Colonic mucosa (tissue), 4 donors: ENCODE data around the gene GLIPR1L1. TPM values are rescaled to one million over a fixed set of nuclear protein-coding genes. Genes with fewer than 3 reads are reported as not detected.
A peak's percentile ranks its signal among the peaks of the same experiment; 100 is the strongest.
"Not testable (repeated sequence)": the region's sequence is repeated elsewhere in the genome, so short reads cannot be mapped to it uniquely, and the experiment has no call there.

Experiments
- DNase-seq: peaks from one replicate; pipeline ENCODE4 v3.0.0-alpha.2; 2020
- H3K27ac ChIP-seq: fragments of 200-600 bp; one replicate; pipeline ENCODE4 v1.8.0; 2021
- H3K27me3 ChIP-seq: fragments of 200-600 bp; one replicate; pipeline ENCODE4 v1.8.0; 2021
- H3K36me3 ChIP-seq: fragments of 200-600 bp; one replicate; pipeline ENCODE4 v1.8.0; 2021
- H3K4me1 ChIP-seq: fragments of 200-600 bp; one replicate; pipeline ENCODE4 v1.8.0; 2021; ENCODE audit warnings: mild to moderate bottlenecking
- H3K4me3 ChIP-seq: fragments of 200-600 bp; one replicate; pipeline ENCODE4 v1.8.0; 2021
- H3K9ac ChIP-seq, 2 donors: one replicate each; pipeline ENCODE4 v1.7.0; 2013; ENCODE audit warnings: control low read depth in 2 of 2, low read depth in 2 of 2, low read length in 2 of 2
- H3K9me3 ChIP-seq: fragments of 200-600 bp; one replicate; pipeline ENCODE4 v1.8.0; 2021
- intact Hi-C: fragments of 100-400 bp; cut with DNase I; formaldehyde crosslinking; loops from one replicate; pipeline ENCODE4 v1.14.1; 2022
- total RNA-seq, 2 donors: library from RNA; stranded (reverse); fragmentation: NEBNext Ultra II Directional in 1 of 2; extraction: Animal tissue kit (Norgen Biotek cat#: 25700) in 1 of 2; gene quantifications; one replicate each; pipeline ENCODE4 v1.2.1, GENCODE V29; 2021
- TF ChIP-seq, protein P1 (sequence below): fragments of 200-600 bp; IDR thresholded peaks from one replicate; pipeline ENCODE4 v1.8.0; 2022; ENCODE audit warnings: antibody characterized with exemption, mild to moderate bottlenecking
- donor health status: healthy.
- donor health status: DM: no; HTN: no; CAD: no.
- donor health status: DM: no; HTN: no; CAD: no.

Gene GLIPR1L1
- total RNA-seq, 2 donors from 2014 or later, result not detected

DNA sequence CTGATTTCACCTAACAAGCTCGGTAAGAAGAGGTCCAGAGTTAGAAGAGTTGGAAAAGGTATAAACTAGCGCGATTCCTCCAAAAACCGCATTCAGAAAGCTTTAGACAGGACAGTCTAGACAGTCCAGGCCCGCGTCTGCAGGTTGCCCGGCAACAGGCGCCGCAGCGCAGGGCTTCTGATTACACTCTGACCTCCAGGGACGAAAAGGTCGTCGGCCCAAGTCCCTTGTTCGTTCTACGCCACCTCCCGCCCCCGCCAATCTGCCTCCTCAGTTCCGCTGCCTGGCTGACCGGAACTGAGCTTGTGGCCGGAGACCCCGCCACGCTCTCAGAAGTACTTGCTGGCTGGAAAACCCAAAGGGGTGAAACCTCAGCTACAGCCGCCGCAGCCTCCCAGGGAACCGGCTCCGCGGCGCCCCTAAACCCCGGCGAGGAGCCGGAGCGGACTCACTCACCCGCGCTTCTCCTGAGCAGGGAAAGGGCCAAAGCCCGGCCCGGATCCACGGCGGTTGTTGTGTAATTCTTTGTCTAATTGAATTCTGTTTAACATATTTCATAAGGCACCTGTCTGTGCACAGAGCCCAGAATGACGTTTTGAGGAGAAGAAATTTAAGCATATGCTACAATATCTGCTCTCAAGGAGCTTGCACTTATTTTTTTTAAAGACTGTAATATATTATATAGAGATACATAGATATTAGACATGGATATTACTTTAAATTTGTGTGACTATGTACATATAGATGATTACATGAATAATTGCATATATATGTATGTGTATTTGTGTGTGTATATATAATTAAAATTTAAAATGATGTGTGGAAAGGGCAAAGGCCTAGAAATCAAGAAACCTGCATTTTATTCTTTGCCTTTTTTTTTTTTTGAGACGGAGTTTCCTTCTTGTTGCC, 4.3 kb upstream of the GLIPR1L1 start, which contains the start of gene CAPS2:
CAPS2 (minus strand) TSS at position 407 of the 909 bp plus-strand sequence. CDS start 3,826 bp downstream, outside the sequence.
- H3K4me3 ChIP-seq, result peak within 1 kb of the TSS; percentile 40
- H3K9ac ChIP-seq, result peak within 1 kb of the TSS; percentile 42 to 61
- TF ChIP-seq, protein P1, sequence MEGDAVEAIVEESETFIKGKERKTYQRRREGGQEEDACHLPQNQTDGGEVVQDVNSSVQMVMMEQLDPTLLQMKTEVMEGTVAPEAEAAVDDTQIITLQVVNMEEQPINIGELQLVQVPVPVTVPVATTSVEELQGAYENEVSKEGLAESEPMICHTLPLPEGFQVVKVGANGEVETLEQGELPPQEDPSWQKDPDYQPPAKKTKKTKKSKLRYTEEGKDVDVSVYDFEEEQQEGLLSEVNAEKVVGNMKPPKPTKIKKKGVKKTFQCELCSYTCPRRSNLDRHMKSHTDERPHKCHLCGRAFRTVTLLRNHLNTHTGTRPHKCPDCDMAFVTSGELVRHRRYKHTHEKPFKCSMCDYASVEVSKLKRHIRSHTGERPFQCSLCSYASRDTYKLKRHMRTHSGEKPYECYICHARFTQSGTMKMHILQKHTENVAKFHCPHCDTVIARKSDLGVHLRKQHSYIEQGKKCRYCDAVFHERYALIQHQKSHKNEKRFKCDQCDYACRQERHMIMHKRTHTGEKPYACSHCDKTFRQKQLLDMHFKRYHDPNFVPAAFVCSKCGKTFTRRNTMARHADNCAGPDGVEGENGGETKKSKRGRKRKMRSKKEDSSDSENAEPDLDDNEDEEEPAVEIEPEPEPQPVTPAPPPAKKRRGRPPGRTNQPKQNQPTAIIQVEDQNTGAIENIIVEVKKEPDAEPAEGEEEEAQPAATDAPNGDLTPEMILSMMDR, result no peak
- H3K4me1 ChIP-seq, result no peaks in the 10 kb centered on the region
- H3K9me3 ChIP-seq, result no peaks in the 10 kb centered on the region
- no peaks in the 10 kb centered on the region for H3K36me3 ChIP-seq
- intact Hi-C loops, result loop anchor here (5.0 kb wide), 1 partner anchor 177 kb away; no protein-coding TSS in a partner anchor
- DNase-seq, result peak; percentile 79
- no peak within 1 kb of the TSS for H3K27ac ChIP-seq
- peaks cover 4% of the 10 kb centered on the region for H3K27me3 ChIP-seq

DNA sequence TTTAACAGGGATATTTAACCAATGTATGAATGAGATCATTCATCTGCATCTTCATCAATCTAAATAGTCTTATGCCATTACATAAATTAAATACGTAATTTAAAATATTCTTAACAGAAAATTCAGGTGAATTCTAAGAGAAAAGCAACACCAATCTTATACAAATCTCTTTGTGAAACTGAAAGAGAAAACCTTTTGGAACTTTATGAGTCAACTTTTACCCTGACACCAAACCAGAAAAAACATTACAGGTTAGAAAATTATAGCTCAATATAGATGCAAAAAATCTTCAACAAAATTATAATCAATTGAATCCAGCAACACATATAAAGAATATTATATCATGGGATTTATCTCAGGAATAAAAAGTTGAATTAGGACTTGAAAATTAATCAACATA, 3.4 kb downstream of the GLIPR1L1 start:
- Histone ChIP-seq H3K36me3 (no peaks in the 10 kb centered on the region), H3K4me1 (no peaks in the 10 kb centered on the region), H3K9ac (no peak overlapping the region), H3K4me3 (no peak overlapping the region), H3K27me3 (peaks cover 4% of the 10 kb centered on the region), H3K27ac (no peak overlapping the region), H3K9me3 (no peaks in the 10 kb centered on the region)
- no peak for DNase-seq
- TF ChIP-seq, protein P1, result no peak
- intact Hi-C loops, result no loop called here

DNA sequence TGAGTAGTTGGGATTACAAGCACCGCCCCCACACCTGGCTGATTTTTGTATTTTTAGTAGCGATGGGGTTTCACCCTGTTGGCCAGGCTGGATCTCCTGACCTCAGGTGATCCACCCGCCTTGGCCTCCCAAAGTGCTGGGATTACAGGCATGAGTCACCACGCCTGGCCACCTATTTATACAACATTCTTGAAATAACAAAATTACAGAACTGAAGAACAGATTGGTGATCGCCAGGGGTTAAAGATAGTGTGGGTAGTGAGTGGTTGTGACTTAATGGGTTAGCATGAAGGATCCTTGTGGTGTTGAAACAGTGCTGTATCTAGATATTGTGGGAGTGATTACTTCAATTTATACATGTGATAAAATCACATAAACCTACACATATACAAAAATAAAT, 7.4 kb downstream of the GLIPR1L1 start:
- Histone ChIP-seq H3K36me3 (no peaks in the 10 kb centered on the region), H3K9me3 (no peaks in the 10 kb centered on the region), H3K4me1 (no peaks in the 10 kb centered on the region), H3K27ac (no peak overlapping the region), H3K9ac (no peak overlapping the region), H3K4me3 (no peak overlapping the region), H3K27me3 (no peaks in the 10 kb centered on the region)
- intact Hi-C loops, result no loop called here
- DNase-seq, result no peak
- TF ChIP-seq, protein P1, result no peak

DNA sequence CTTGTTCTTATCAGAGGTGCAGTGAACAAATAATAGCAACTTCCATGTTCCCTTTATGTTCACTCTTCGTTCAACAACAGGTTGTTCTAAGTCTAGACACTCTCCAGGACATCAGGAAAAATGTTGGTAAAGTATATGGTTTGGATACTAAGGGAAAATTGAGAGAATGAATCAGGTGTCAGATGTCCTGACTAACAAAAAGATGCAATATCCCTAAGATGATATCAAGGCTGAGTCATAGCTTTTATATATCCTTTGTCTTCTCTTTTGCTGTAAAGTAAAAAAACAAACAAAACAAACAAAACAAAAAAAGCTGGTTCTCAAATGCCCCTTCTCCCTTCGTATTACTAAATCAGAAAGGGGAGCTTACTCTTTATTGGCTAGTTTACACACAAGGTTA, 11.1 kb downstream of the GLIPR1L1 start:
- H3K27me3 ChIP-seq, result no peaks in the 10 kb centered on the region
- TF ChIP-seq, protein P1, result no peak
- no peak overlapping the region for H3K27ac ChIP-seq
- H3K4me1 ChIP-seq, result no peaks in the 10 kb centered on the region
- H3K4me3 ChIP-seq, result no peak overlapping the region
- no peak overlapping the region for H3K9ac ChIP-seq
- no peak for DNase-seq
- no peaks in the 10 kb centered on the region for H3K9me3 ChIP-seq
- intact Hi-C loops, result no loop called here
- no peaks in the 10 kb centered on the region for H3K36me3 ChIP-seq

DNA sequence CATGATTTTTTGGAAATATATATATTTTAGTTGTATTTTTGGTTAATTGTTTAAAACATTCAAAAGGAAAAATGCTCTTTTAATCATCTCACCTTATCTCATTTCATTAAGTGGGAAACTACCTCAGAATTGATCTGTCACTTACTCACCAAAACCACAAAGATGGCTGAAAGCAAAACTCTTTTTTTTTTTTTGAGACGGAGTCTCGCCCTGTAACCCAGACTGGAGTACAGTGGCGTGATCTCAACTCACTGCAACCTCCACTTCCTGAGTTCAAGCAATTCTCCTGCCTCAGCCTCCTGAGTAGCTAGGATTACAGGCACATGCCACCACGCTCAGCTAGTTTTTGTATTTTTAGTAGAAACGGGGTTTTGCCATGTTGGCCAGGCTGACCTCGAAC, 11.7 kb downstream of the GLIPR1L1 start:
- H3K9me3 ChIP-seq, intact Hi-C loops, H3K27ac ChIP-seq, H3K27me3 ChIP-seq, H3K4me1 ChIP-seq, DNase-seq, H3K9ac ChIP-seq, H3K36me3 ChIP-seq, H3K4me3 ChIP-seq: not testable (repeated sequence)

DNA sequence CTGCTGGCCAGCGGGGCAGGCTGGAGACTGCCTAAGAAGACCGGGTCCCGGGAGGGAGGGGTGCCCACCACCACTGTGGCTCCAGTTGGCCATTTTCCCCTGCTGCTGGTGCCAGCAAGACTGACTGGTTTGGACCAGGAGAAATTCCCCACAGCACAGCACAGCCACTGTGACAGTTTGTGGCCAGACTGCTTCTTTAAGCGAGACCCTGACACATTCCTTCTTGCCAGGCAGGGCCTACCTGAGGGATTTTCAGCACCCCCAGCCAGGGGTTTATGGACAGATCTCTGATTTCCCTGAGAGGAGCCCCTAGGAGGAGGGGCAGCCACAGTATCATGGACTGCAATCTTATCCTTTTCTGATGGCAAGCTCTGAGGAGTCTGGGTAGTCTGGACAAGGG, 15.5 kb downstream of the GLIPR1L1 start:
- intact Hi-C loops, result no loop called here
- no peaks in the 10 kb centered on the region for H3K36me3 ChIP-seq
- no peak for DNase-seq
- H3K27me3 ChIP-seq, result no peaks in the 10 kb centered on the region
- no peak overlapping the region for H3K27ac ChIP-seq
- TF ChIP-seq, protein P1, result no peak
- H3K9me3 ChIP-seq, result no peaks in the 10 kb centered on the region
- H3K4me1 ChIP-seq, result no peaks in the 10 kb centered on the region
- no peak overlapping the region for H3K4me3 ChIP-seq
- no peak overlapping the region for H3K9ac ChIP-seq
